Mucosa of rectum (tissue), 2 donors: ENCODE data around the gene MBD5.
A peak's percentile ranks its signal among the peaks of the same experiment; 100 is the strongest.

Experiments
- H3K27ac ChIP-seq, 2 donors: one replicate each; pipeline ENCODE4 v1.7.0; 2013; ENCODE audit warnings: inconsistent platforms in 2 of 2, low read depth in 2 of 2, low read length in 2 of 2
- H3K27me3 ChIP-seq, 2 donors: one replicate each; pipeline ENCODE4 v1.7.0; 2013; ENCODE audit warnings: low read length in 2 of 2; ENCODE audit not compliant: control insufficient read depth in 2 of 2, insufficient read depth in 2 of 2
- H3K36me3 ChIP-seq, 2 donors: one replicate each; pipeline ENCODE4 v1.7.0; 2013; ENCODE audit warnings: low read length in 2 of 2; ENCODE audit not compliant: control insufficient read depth in 2 of 2, insufficient read depth in 2 of 2
- H3K4me1 ChIP-seq, 2 donors: one replicate each; pipeline ENCODE4 v1.7.0; 2013; ENCODE audit warnings: low read length in 2 of 2, mild to moderate bottlenecking in 1 of 2; ENCODE audit not compliant: control insufficient read depth in 2 of 2, insufficient read depth in 2 of 2
- H3K4me3 ChIP-seq, 2 donors: one replicate each; pipeline ENCODE4 v1.7.0; 2013; ENCODE audit warnings: low read length in 2 of 2
- H3K9ac ChIP-seq, 2 donors: one replicate each; pipeline ENCODE4 v1.7.0; 2013; ENCODE audit warnings: low read length in 2 of 2, low read depth in 1 of 2, mild to moderate bottlenecking in 1 of 2
- H3K9me3 ChIP-seq, 2 donors: one replicate each; pipeline ENCODE4 v1.7.0; 2013; ENCODE audit warnings: low read length in 2 of 2; ENCODE audit not compliant: control insufficient read depth in 2 of 2
- donor health status: healthy.
- donor health status: Normal muscosa, but diverticular disease.

MBD5 gene

GRCh38 chr2:148022351-148022750, 1.5 kb downstream of the MBD5 start:
- H3K9ac ChIP-seq = peak overlapping the region in 1 of 2 donors; percentile 82
- H3K27me3 ChIP-seq = no peaks in the 10 kb centered on the region
- peaks cover 0 to 18% of the 10 kb centered on the region in 2 donors for H3K4me1 ChIP-seq
- H3K36me3 ChIP-seq = no peaks in the 10 kb centered on the region
- no peak overlapping the region for H3K27ac ChIP-seq
- H3K4me3 ChIP-seq = peak overlapping the region in 1 of 2 donors; percentile 85
- H3K9me3 ChIP-seq = no peaks in the 10 kb centered on the region

- H3K4me3 ChIP-seq = no peak overlapping the region
- H3K4me1 ChIP-seq = peaks cover 0 to 18% of the 10 kb centered on the region in 2 donors
- H3K9ac ChIP-seq = no peak overlapping the region
- no peaks in the 10 kb centered on the region for H3K27me3 ChIP-seq
- H3K36me3 ChIP-seq = no peaks in the 10 kb centered on the region
- H3K9me3 ChIP-seq = no peaks in the 10 kb centered on the region
- no peak overlapping the region for H3K27ac ChIP-seq
Measured at GRCh38 chr2:148022882-148023281, 2.0 kb downstream of the MBD5 start.

GRCh38 chr2:148023861-148024260, 3.0 kb downstream of the MBD5 start:
- Histone ChIP-seq H3K4me3 (no peak overlapping the region), H3K9ac (no peak overlapping the region), H3K27me3 (no peaks in the 10 kb centered on the region), H3K9me3 (no peaks in the 10 kb centered on the region), H3K27ac (no peak overlapping the region), H3K36me3 (no peaks in the 10 kb centered on the region), H3K4me1 (peaks cover 0 to 18% of the 10 kb centered on the region in 2 donors)

GRCh38 chr2:148026573-148026972, 5.7 kb downstream of the MBD5 start:
- Histone ChIP-seq H3K4me1 (peaks cover 0 to 9% of the 10 kb centered on the region in 2 donors), H3K4me3 (no peak overlapping the region), H3K27ac (no peak overlapping the region), H3K9ac (no peak overlapping the region), H3K36me3 (no peaks in the 10 kb centered on the region), H3K9me3 (no peaks in the 10 kb centered on the region), H3K27me3 (no peaks in the 10 kb centered on the region)

GRCh38 chr2:148027822-148028221, 6.9 kb downstream of the MBD5 start:
- Histone ChIP-seq H3K27ac (no peak overlapping the region), H3K27me3 (no peaks in the 10 kb centered on the region), H3K9me3 (no peaks in the 10 kb centered on the region), H3K4me3 (no peak overlapping the region), H3K36me3 (no peaks in the 10 kb centered on the region), H3K4me1 (no peaks in the 10 kb centered on the region), H3K9ac (no peak overlapping the region)

GRCh38 chr2:148028781-148029180, 7.9 kb downstream of the MBD5 start:
- H3K9ac ChIP-seq = no peak overlapping the region
- no peaks in the 10 kb centered on the region for H3K4me1 ChIP-seq
- H3K9me3 ChIP-seq = no peaks in the 10 kb centered on the region
- no peaks in the 10 kb centered on the region for H3K36me3 ChIP-seq
- no peaks in the 10 kb centered on the region for H3K27me3 ChIP-seq
- no peak overlapping the region for H3K27ac ChIP-seq
- H3K4me3 ChIP-seq = no peak overlapping the region

GRCh38 chr2:148031152-148031551, 10.3 kb downstream of the MBD5 start:
- Histone ChIP-seq H3K9ac (no peak overlapping the region), H3K36me3 (no peaks in the 10 kb centered on the region), H3K4me1 (no peaks in the 10 kb centered on the region), H3K27me3 (no peaks in the 10 kb centered on the region), H3K27ac (no peak overlapping the region), H3K4me3 (no peak overlapping the region), H3K9me3 (no peaks in the 10 kb centered on the region)

GRCh38 chr2:148032215-148032614, 11.3 kb downstream of the MBD5 start:
- Histone ChIP-seq H3K9me3 (no peaks in the 10 kb centered on the region), H3K27ac (no peak overlapping the region), H3K27me3 (no peaks in the 10 kb centered on the region), H3K4me1 (no peaks in the 10 kb centered on the region), H3K9ac (no peak overlapping the region), H3K4me3 (no peak overlapping the region), H3K36me3 (no peaks in the 10 kb centered on the region)

- Histone ChIP-seq H3K9ac (no peak overlapping the region), H3K4me3 (no peak overlapping the region), H3K27me3 (no peaks in the 10 kb centered on the region), H3K4me1 (no peaks in the 10 kb centered on the region), H3K27ac (no peak overlapping the region), H3K9me3 (no peaks in the 10 kb centered on the region), H3K36me3 (no peaks in the 10 kb centered on the region)
Measured at GRCh38 chr2:148039783-148040182, 18.9 kb downstream of the MBD5 start.

- Histone ChIP-seq H3K4me3 (no peak overlapping the region), H3K9ac (no peak overlapping the region), H3K36me3 (no peaks in the 10 kb centered on the region), H3K27me3 (no peaks in the 10 kb centered on the region), H3K27ac (no peak overlapping the region), H3K9me3 (no peaks in the 10 kb centered on the region), H3K4me1 (no peaks in the 10 kb centered on the region)
Measured at GRCh38 chr2:148042219-148042618, 21.3 kb downstream of the MBD5 start.

- Histone ChIP-seq H3K4me1 (no peaks in the 10 kb centered on the region), H3K36me3 (no peaks in the 10 kb centered on the region), H3K9ac (no peak overlapping the region), H3K27me3 (no peaks in the 10 kb centered on the region), H3K4me3 (no peak overlapping the region), H3K9me3 (no peaks in the 10 kb centered on the region), H3K27ac (no peak overlapping the region)
Measured at GRCh38 chr2:148044322-148044721, 23.4 kb downstream of the MBD5 start.
